DND-41 (cell line): Measurements from ENCODE around the gene CLDN15.

Source experiments
- EZH2 ChIP-seq: IDR thresholded peaks from 3 replicates; pipeline ENCODE4 v1.6.1; 2012; ENCODE audit warnings: borderline replicate concordance, low read depth, mild to moderate bottlenecking, moderate library complexity, low read length, inconsistent platforms; ENCODE audit not compliant: severe bottlenecking
- TF ChIP-seq, protein P1 (sequence below): IDR thresholded peaks from 2 replicates; pipeline ENCODE4 v1.5.1; 2012; ENCODE audit warnings: borderline replicate concordance, low read length, moderate library complexity, mild to moderate bottlenecking; ENCODE audit not compliant: poor library complexity, severe bottlenecking; ENCODE audit errors: extremely low read depth

DNA sequence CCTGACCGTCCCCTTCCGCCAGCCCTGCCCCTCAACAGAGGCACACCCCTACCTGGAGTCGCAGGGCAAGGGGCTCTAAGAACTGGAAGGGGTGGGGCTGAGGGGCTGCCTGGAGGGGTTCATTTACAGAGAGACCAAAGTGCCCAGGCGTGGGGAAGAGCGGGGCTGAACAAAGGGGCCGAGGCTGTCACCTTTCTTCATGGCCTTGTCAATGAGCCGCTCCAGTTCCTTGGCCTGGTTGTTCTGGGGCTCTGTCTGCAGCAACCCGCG lies 2.3 kb upstream of the CLDN15 start:
- TF ChIP-seq, protein P1, sequence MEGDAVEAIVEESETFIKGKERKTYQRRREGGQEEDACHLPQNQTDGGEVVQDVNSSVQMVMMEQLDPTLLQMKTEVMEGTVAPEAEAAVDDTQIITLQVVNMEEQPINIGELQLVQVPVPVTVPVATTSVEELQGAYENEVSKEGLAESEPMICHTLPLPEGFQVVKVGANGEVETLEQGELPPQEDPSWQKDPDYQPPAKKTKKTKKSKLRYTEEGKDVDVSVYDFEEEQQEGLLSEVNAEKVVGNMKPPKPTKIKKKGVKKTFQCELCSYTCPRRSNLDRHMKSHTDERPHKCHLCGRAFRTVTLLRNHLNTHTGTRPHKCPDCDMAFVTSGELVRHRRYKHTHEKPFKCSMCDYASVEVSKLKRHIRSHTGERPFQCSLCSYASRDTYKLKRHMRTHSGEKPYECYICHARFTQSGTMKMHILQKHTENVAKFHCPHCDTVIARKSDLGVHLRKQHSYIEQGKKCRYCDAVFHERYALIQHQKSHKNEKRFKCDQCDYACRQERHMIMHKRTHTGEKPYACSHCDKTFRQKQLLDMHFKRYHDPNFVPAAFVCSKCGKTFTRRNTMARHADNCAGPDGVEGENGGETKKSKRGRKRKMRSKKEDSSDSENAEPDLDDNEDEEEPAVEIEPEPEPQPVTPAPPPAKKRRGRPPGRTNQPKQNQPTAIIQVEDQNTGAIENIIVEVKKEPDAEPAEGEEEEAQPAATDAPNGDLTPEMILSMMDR, result no peak
- no peak for TF ChIP-seq EZH2
